ENCODE results near the gene PRSS23.
"Not testable (repeated sequence)": the region's sequence is repeated elsewhere in the genome, so short reads cannot be mapped to it uniquely, and the experiment has no call there.

The PRSS23 gene

DNA sequence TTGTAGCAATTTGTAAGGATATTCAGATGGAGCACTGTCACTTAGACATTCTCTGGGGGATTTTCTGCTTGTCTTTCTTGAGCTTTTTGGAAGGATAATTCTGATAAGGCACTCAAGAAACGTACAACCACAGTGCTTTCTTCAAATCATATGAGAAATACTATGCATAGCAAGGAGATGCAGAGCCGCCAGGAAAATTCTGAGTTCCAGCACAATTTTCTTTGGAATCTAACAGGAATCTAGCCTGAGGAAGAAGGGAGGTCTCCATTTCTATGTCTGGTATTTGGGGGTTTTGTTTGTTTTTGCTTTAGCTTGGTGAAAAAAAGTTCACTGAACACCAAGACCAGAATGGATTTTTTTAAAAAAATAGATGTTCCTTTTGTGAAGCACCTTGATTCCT lies 9.9 kb downstream of the PRSS23 start:
- Histone ChIP-seq H3K36me3 (replicated peaks) (no peaks in the 10 kb centered on the region), H3K9me3 (no peaks in the 10 kb centered on the region), H3K4me3 (no peak overlapping the region), H3K27me3 (ENCODE audit: low read depth) (no peaks in the 10 kb centered on the region), H3K4me1 (no peaks in the 10 kb centered on the region)
- in situ Hi-C loops (cut with MboI; ENCODE audit: low sequenced_read_pairs): no loop called here
- DNase-seq (ENCODE audit: low spot score in 2 of 2): no peak

DNA sequence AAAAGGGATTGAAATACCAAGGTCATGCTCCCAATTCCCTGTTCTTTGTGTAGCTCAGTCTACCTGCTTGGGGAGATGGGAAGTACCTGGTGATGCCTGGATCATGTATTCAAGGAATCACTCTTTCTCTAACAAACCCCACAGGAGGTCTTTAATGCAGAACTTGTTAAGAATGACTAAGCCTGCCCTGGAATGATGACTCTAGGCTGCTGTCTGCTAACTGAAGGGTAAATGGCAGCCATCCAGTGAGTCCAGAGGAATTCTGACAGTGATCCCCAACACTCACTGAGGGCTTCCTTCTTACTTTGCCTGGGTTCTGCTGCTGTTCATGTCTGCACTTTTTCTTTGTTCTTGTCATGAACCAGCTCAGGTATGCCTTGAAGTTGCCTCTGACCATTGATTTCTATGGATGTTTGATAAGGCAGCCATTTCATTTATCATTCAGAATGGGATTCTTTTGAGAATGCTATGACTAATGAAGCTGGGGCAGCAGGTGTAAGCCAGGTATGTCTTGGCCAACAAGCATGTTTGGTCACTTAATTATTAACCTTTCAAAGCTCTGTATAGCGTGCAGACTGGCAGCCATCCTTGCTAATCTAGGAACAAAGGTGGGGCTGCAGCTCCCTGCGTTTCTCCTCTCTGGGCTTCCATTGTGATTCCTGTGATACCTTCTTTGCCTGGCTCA lies 11.4 kb downstream of the PRSS23 start:
- Histone ChIP-seq H3K4me3 (no peak overlapping the region), H3K27me3 (ENCODE audit: low read depth) (peaks cover 4% of the 10 kb centered on the region; the same call in 1 of the 2 replicates), H3K36me3 (replicated peaks) (no peaks in the 10 kb centered on the region), H3K4me1 (no peaks in the 10 kb centered on the region), H3K9me3 (no peaks in the 10 kb centered on the region)
- in situ Hi-C loops (cut with MboI; ENCODE audit: low sequenced_read_pairs): no loop called here
- no peak for DNase-seq (ENCODE audit: low spot score in 2 of 2)

DNA sequence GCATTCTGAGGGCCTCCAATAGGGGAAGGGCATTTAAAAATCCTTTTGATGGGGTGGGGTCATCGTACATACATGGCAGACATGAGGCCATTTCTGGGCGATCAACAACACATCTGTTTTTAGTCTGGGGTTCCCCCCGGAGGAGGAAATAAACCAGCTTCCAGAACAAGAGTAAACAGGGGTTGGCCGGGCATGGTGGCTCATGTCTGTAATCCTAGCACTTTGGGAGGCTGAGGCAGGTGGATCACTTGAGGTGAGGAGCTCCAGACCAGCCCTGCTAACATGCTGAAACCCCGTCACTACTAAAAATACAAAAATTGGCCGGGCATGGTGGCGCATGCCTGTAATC lies 12.0 kb downstream of the PRSS23 start:
- Histone ChIP-seq H3K9me3 (no peaks in the 10 kb centered on the region), H3K4me1 (no peaks in the 10 kb centered on the region), H3K27me3 (ENCODE audit: low read depth) (peaks cover 7% of the 10 kb centered on the region; the same call in 1 of the 2 replicates), H3K4me3 (no peak overlapping the region), H3K36me3 (replicated peaks) (no peaks in the 10 kb centered on the region)
- no peak for DNase-seq (ENCODE audit: low spot score in 2 of 2)
- in situ Hi-C loops (cut with MboI; ENCODE audit: low sequenced_read_pairs): no loop called here

DNA sequence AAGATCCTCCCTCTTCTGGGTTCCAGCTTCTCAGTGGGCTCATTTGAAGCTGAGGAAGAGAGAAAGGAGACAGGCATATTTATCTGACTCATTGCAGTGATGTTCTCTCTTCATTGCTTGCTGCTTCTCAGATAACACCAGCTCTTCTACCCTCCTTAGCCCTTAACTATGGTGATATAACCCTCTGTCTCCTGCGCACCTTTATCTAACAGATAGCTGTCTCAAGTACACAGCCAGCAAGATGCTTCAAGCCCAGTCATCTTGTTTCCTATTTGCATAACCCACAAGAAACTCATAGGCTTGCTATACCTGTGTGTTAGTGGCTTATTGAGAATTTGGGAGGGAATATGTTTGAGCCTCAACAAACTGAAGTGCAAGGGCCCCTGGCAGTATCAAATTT lies 12.6 kb downstream of the PRSS23 start:
- Histone ChIP-seq H3K4me3 (no peak overlapping the region), H3K9me3 (no peaks in the 10 kb centered on the region), H3K27me3 (ENCODE audit: low read depth) (peaks cover 12% of the 10 kb centered on the region; the same call in 1 of the 2 replicates), H3K36me3 (replicated peaks) (no peaks in the 10 kb centered on the region), H3K4me1 (no peaks in the 10 kb centered on the region)
- in situ Hi-C loops (cut with MboI; ENCODE audit: low sequenced_read_pairs): no loop called here
- no peak for DNase-seq (ENCODE audit: low spot score in 2 of 2)

DNA sequence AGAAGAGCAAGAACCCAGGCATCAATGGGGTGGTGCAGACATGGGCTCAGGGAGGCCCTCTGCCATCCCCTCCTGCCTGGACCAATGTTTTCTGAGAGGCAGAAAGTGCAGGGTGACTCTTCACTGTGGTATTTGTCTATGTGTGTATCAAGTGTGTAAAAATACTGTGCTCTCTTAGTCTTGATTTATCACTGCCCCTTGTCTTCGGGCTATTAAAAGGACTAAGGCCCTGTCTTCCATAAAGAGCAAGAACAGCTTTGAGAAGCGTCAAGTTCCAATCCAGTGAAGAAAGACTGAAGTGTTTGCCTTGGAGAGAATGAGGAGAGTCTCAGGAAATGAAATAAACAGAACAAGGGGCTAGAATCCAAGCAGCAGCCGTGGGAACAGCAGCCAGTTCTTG lies 14.4 kb downstream of the PRSS23 start:
- no peaks in the 10 kb centered on the region for H3K36me3 ChIP-seq (replicated peaks)
- in situ Hi-C loops (cut with MboI; ENCODE audit: low sequenced_read_pairs): loop anchor here (5.0 kb wide), 1 partner anchor 357 kb away; no protein-coding TSS in a partner anchor
- H3K4me3 ChIP-seq: no peak overlapping the region
- no peak for DNase-seq (ENCODE audit: low spot score in 2 of 2)
- H3K4me1 ChIP-seq: no peaks in the 10 kb centered on the region
- H3K27me3 ChIP-seq (ENCODE audit: low read depth): peaks cover 12% of the 10 kb centered on the region; the same call in 1 of the 2 replicates
- no peaks in the 10 kb centered on the region for H3K9me3 ChIP-seq

DNA sequence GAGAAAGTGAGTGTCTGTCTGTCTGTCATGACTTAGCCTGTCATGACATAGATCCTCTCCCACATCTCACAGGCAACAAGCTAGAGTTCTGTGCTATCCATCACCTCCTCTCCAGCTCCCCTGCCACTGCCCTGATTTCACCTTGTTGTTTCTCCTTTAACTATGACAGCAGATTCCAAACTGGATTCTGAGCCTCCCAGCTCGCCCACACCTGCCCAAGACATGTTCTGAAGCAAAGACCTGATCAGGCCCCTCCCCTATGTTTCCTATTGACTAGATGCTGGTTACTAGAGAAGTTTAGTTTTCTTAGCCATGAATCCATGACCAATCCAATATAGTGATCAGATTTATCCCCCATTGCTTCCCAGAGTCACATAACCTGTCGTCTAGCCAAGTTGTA lies 15.4 kb downstream of the PRSS23 start:
- no peaks in the 10 kb centered on the region for H3K4me1 ChIP-seq
- DNase-seq (ENCODE audit: low spot score in 2 of 2): no peak
- no peaks in the 10 kb centered on the region for H3K9me3 ChIP-seq

DNA sequence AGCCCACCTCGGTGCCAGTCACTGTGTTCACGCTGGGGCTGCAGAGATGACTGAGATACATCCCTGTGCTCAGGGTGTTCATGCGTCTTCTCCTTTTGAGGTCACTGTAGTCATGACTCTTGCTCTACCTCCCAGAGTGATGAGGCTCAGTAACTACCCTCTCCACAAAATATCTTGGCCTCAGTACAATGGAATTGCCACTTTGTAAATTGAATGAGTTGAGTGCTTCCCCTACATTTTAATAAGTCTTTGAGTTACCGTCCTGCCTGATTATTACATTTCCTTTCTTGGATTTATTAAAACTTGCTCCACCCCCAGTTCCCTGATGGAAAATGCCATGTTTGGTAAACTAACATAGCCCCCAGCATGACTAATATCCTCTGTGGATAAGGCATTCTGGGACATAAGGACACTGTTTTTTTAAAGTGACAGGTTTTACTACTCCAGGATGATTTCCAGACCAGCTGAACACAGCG lies 15.9 kb downstream of the PRSS23 start:
- in situ Hi-C loops (cut with MboI; ENCODE audit: low sequenced_read_pairs): loop anchor here (5.0 kb wide), 1 partner anchor 359 kb away; no protein-coding TSS in a partner anchor

More for the DNA sequence above, 15.4 kb downstream of the PRSS23 start:
- peaks cover 12% of the 10 kb centered on the region; the same call in 1 of the 2 replicates for H3K27me3 ChIP-seq (ENCODE audit: low read depth)
- in situ Hi-C loops (cut with MboI; ENCODE audit: low sequenced_read_pairs): loop anchor here (5.0 kb wide), 1 partner anchor 358 kb away; no protein-coding TSS in a partner anchor
- H3K36me3 ChIP-seq (replicated peaks): no peaks in the 10 kb centered on the region
- H3K4me3 ChIP-seq: no peak overlapping the region

DNA sequence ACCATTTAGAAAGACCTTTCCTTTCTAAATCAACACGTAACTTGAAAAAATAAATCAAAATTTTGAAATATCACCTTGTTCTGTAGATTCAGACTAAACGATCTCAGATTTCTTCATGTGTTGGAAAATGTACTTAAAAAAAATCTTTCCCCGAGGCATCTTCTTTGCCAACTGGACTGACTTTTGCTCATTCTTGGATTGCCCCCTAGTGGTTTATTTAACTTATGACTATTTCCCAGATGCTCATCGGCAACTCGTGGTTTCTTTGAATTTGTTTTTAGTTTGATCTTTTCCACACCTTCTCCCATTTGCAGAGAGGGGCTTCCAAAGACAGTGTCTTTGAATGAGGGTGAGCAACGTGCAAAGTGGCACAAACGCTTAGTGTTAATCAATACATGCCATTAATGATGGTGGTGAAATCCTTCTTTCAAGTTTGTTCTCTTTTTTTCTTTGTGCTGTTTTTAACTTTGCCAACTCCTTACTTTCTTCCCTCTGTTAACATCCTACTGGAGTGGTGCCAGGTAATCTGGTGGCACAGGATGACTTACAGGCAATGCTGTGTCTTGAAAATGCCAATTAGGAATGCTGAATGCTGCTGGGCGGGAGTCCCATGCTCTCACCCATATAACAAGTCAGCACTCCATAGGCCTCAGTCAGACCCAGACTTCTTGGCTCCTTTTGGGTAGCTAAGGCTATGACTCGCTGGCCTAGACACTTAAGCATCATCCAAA lies 18.3 kb downstream of the PRSS23 start:
- in situ Hi-C loops (cut with MboI; ENCODE audit: low sequenced_read_pairs): loop anchor here (5.0 kb wide), 1 partner anchor 361 kb away; no protein-coding TSS in a partner anchor

More for the DNA sequence above, 15.9 kb downstream of the PRSS23 start:
- H3K9me3 ChIP-seq: no peaks in the 10 kb centered on the region
- H3K36me3 ChIP-seq (replicated peaks): no peaks in the 10 kb centered on the region
- DNase-seq (ENCODE audit: low spot score in 2 of 2): no peak
- peaks cover 12% of the 10 kb centered on the region; the same call in 1 of the 2 replicates for H3K27me3 ChIP-seq (ENCODE audit: low read depth)
- no peaks in the 10 kb centered on the region for H3K4me1 ChIP-seq
- no peak overlapping the region for H3K4me3 ChIP-seq

DNA sequence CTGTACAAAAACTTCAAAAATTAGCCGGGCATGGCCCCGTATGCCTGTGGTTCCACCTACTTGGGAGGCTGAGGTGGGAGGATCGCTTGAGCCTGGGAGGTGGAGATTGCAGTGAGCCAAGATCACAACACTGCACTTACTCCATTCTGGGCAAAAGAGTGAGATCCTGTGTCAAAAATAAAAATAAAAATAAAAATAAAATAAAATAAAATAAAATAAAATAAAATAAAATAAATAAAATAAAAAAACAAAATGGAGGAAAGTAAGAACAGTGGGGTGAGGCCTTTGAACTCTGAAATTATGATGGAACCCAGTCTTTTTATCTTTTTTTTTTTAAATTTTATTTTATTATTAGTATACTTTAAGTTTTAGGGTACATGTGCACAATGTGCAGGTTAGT lies 23.8 kb downstream of the PRSS23 start:
- H3K27me3 ChIP-seq (ENCODE audit: low read depth); H3K4me1 ChIP-seq; H3K4me3 ChIP-seq; DNase-seq (ENCODE audit: low spot score in 2 of 2); H3K9me3 ChIP-seq; in situ Hi-C loops (cut with MboI; ENCODE audit: low sequenced_read_pairs); H3K36me3 ChIP-seq (replicated peaks): not testable (repeated sequence)

More for the DNA sequence above, 18.3 kb downstream of the PRSS23 start:
- peaks cover 12% of the 10 kb centered on the region; the same call in 1 of the 2 replicates for H3K27me3 ChIP-seq (ENCODE audit: low read depth)
- no peaks in the 10 kb centered on the region for H3K4me1 ChIP-seq
- H3K36me3 ChIP-seq (replicated peaks): no peaks in the 10 kb centered on the region
- peak; percentile 17 to 71 for DNase-seq (ENCODE audit: low spot score in 2 of 2)
- no peak overlapping the region for H3K4me3 ChIP-seq
- H3K9me3 ChIP-seq: no peaks in the 10 kb centered on the region

DNA sequence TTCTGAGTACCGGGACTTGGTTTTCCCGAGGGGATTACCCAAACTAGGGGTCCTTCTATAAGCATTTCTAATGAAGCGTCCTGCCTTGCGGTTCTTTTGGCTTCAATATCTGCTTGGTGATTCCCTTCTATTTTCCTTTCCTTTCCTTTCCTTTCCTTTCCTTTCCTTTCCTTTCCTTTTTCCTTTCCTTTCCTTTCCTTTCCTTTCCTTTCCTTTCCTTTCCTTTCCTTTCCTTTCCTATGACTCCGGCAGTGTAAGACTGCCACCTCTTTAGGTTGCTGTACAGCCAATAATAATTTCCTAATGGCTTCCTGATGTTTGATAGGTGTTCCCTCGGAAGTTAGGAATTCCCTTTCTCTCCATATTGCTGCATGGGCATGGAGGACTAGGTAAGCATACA lies 34.0 kb downstream of the PRSS23 start:
- H3K36me3 ChIP-seq (replicated peaks); H3K4me3 ChIP-seq; H3K4me1 ChIP-seq; H3K27me3 ChIP-seq (ENCODE audit: low read depth); DNase-seq (ENCODE audit: low spot score in 2 of 2); in situ Hi-C loops (cut with MboI; ENCODE audit: low sequenced_read_pairs); H3K9me3 ChIP-seq: not testable (repeated sequence)

DNA sequence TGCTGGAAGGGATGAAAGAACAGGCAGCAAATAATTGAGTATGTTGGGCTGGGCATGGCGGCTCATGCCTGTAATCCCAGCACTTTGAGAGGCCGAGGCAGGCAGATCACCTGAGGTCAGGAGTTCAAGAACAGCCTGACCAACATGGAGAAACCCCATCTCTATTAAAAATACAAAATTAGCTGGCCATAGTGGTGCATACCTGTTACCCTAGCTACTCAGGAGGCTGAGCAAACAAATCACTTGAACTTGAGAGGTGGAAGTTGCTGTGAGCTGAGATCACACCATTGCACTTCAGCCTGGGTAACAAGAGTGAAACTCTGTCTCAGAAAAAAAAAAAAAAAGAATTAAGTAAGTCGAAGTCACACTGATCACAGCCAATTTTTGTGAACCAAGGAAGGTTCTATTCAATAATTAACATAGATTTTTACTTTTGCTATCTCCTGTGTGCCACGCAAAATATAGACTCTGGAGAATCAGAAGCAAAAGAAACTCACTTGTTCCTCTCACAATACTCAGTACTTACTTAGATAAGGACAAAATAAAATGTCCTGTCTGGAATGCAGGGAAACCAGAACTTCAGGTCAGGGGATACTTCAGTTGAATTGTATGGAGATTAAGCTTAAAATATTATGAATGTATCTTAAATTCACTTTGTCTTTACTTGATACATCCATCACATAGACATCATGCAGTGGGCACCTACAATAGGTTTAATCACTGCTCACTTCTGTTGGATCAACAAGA lies 44.6 kb downstream of the PRSS23 start:
- H3K9me3 ChIP-seq; in situ Hi-C loops (cut with MboI; ENCODE audit: low sequenced_read_pairs); H3K36me3 ChIP-seq (replicated peaks); H3K4me1 ChIP-seq; H3K27me3 ChIP-seq (ENCODE audit: low read depth); DNase-seq (ENCODE audit: low spot score in 2 of 2); H3K4me3 ChIP-seq: not testable (repeated sequence)

DNA sequence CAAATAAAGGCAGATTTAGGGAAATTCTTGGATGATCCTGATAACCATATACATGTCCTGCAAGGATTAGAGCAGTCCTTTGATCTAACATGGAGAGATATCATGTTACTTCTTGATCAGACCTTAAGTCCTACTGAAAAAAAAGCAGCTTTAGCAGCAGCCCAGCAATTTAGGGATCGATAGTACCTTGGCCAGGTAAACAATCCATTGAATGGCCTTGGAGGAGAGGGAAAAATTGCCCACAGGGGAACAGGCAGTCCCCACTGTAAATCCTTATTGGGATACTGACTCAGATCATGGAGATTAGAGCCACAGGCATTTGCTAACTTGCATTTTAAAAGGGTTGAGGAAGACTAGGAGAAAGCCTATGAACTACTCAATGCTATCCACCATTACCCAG lies 47.8 kb downstream of the PRSS23 start:
- in situ Hi-C loops (cut with MboI; ENCODE audit: low sequenced_read_pairs): no loop called here
- Histone ChIP-seq H3K27me3 (ENCODE audit: low read depth) (no peaks in the 10 kb centered on the region), H3K36me3 (replicated peaks) (no peaks in the 10 kb centered on the region)

DNA sequence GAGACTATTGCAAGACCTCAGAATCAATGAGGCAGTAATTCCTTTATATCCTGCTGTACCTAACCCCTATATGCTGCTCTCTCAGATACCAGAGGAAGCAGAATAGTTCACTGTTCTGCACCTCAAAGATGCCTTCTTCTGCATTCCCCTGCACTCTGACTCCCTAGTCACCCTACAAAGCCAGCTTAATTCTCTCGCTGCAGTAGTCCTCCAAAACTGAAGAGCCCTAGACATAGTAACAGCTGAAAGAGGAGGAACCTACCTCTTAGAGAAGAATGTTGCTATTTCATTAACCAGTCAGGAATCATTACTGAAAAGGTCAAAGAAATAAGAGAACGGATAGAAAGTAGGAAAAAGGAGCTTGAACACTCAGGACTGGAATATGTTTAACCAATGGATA lies 49.3 kb downstream of the PRSS23 start:
- no peaks in the 10 kb centered on the region for H3K36me3 ChIP-seq (replicated peaks)
- no peak overlapping the region for H3K4me3 ChIP-seq
- H3K27me3 ChIP-seq (ENCODE audit: low read depth): no peaks in the 10 kb centered on the region
- H3K4me1 ChIP-seq: no peaks in the 10 kb centered on the region
- in situ Hi-C loops (cut with MboI; ENCODE audit: low sequenced_read_pairs): no loop called here
- no peak for DNase-seq (ENCODE audit: low spot score in 2 of 2)
- H3K9me3 ChIP-seq: no peaks in the 10 kb centered on the region

More for the DNA sequence above, 47.8 kb downstream of the PRSS23 start:
- Histone ChIP-seq H3K4me1 (no peaks in the 10 kb centered on the region), H3K9me3 (no peaks in the 10 kb centered on the region), H3K4me3 (no peak overlapping the region)
- DNase-seq (ENCODE audit: low spot score in 2 of 2): no peak
